Neural progenitor cell (in vitro differentiated cells): Measurements from ENCODE around the gene CALHM2.

Experiments used
- CTCF ChIP-seq: fragments of 200-600 bp; sonication (generic); IDR thresholded peaks from 2 replicates; pipeline ENCODE4 v1.5.1; 2017; ENCODE audit warnings: antibody characterized with exemption, mild to moderate bottlenecking
- EZH2phosphoT487 ChIP-seq: fragments of 200-600 bp; sonication (generic); IDR thresholded peaks from 2 replicates; pipeline ENCODE4 v1.6.1; 2017; ENCODE audit warnings: antibody characterized with exemption

DNA sequence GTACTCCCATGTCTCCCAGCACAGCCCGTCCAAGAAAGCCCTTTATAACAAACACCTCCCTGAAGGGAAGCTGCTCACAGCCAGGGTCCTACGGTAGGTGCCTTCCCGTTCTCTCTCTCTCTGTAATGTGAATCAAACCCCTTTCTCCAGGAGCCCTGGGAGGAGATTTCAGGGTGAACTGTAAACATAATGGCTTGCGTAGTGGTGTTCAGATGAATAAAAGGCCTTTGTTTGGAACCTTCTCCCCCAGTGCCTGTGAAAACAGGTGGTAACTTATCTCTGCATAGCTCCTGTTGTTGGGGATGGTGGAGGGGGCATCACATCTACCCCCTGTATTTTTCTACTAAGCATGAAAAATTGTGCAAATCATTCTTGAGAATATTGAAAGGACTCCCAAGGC, 12.4 kb downstream of the CALHM2 start:
- no peak for TF ChIP-seq CTCF
- TF ChIP-seq EZH2phosphoT487: no peak
